Tibial nerve (tissue), 4 donors: Measurements from ENCODE around the gene IL16. TPM values are rescaled to one million over a fixed set of nuclear protein-coding genes. Genes with fewer than 3 reads are reported as not detected.

Experiments used
- DNase-seq, 2 donors: peaks; one replicate each; pipeline ENCODE4 v3.0.0-alpha.2; 2019; ENCODE audit warnings: low spot score in 2 of 2
- H3K27ac ChIP-seq, 4 donors: fragments of 200-600 bp; sonication (generic) in 3 of 4; one replicate each; pipeline ENCODE4 v1.5.1; 2017 to 2019; ENCODE audit warnings: mild to moderate bottlenecking in 1 of 4
- H3K27me3 ChIP-seq, 2 donors: fragments of 200-600 bp; sonication (generic) in 1 of 2; one replicate each; pipeline versions ENCODE4 v1.5.1 to v1.6.0; 2017 to 2019
- H3K36me3 ChIP-seq, 3 donors: fragments of 200-600 bp; sonication (generic); one replicate each; pipeline ENCODE4 v1.5.1; 2018 to 2019
- H3K4me1 ChIP-seq, 4 donors: fragments of 200-600 bp; sonication (generic) in 3 of 4; one replicate each; pipeline ENCODE4 v1.5.1; 2017 to 2019
- H3K4me3 ChIP-seq, 4 donors: fragments of 200-600 bp; sonication (generic) in 3 of 4; one replicate each; pipeline ENCODE4 v1.5.1; 2017 to 2019; ENCODE audit warnings: mild to moderate bottlenecking in 1 of 4, moderate library complexity in 1 of 4
- H3K9me3 ChIP-seq, 4 donors: fragments of 200-600 bp; sonication (generic) in 3 of 4; one replicate each; pipeline ENCODE4 v1.5.1; 2017 to 2019
- CTCF ChIP-seq, 5 experiments: fragments of 200-600 bp in 3 of 5; fragments of 450-650 bp in 2 of 5; sonication (generic) in 3 of 5; IDR thresholded peaks; one replicate each; pipeline ENCODE4 v1.5.1; 2016 to 2019; ENCODE audit warnings: antibody characterized with exemption in 5 of 5, mild to moderate bottlenecking in 3 of 5, moderate library complexity in 2 of 5
- EP300 ChIP-seq, 2 donors: sonication (generic); formaldehyde crosslinking; IDR thresholded peaks; one replicate each; pipeline ENCODE4 v1.6.1; 2017; ENCODE audit warnings: antibody characterized with exemption in 2 of 2, mild to moderate bottlenecking in 1 of 2
- POLR2A ChIP-seq, 2 donors: fragments of 450-650 bp; IDR thresholded peaks; one replicate each; pipeline ENCODE4 v1.6.1; 2017; ENCODE audit warnings: antibody characterized with exemption in 2 of 2, mild to moderate bottlenecking in 2 of 2, moderate library complexity in 2 of 2
- WGBS, 2 donors: methylation state at CpG; one replicate each; pipeline ENCODE4 v1.1.5; 2018; 5-methylcytosine and 5-hydroxymethylcytosine counted together
- total RNA-seq, 4 donors: library from RNA; depleted of rRNA; stranded (reverse); fragments of >200 nt; gene quantifications; one replicate each; pipeline ENCODE4 v1.1.0, GENCODE V29; 2016

The IL16 gene
- total RNA-seq, 4 donors from 2014 or later, result 69.3 to 80.2 (median 75.1) TPM

- peak overlapping the region in 3 of 4 donors; percentile 75 to 82 (median 75) for H3K27ac ChIP-seq
- H3K4me3 ChIP-seq, result no peak overlapping the region
- H3K27me3 ChIP-seq, result no peaks in the 10 kb centered on the region
- WGBS, 2 donors, result 53 to 63% methylated on average over 5 of the region's 5 CpGs
- peaks cover 0 to 36% (median 16%) of the 10 kb centered on the region in 4 donors for H3K4me1 ChIP-seq
- DNase-seq, result no peak
- TF ChIP-seq CTCF (IDR thresholded peaks at IDR 0.05) (no peak), POLR2A (IDR thresholded peaks at IDR 0.05) (no peak), EP300 (IDR thresholded peaks at IDR 0.05) (no peak)
- H3K9me3 ChIP-seq, result no peaks in the 10 kb centered on the region
- peaks cover 0 to 52% (median 0%) of the 10 kb centered on the region in 3 donors for H3K36me3 ChIP-seq
Measured at GRCh38 chr15:81295486-81296121, 98.9 kb downstream of the IL16 start.

GRCh38 chr15:81296186-81296585, 99.5 kb downstream of the IL16 start:
- DNase-seq, result no peak
- Histone ChIP-seq H3K4me3 (no peak overlapping the region), H3K27ac (peak overlapping the region in 3 of 4 donors; percentile 75 to 82 (median 75)), H3K9me3 (no peaks in the 10 kb centered on the region), H3K27me3 (no peaks in the 10 kb centered on the region), H3K4me1 (peaks cover 0 to 36% (median 17%) of the 10 kb centered on the region in 4 donors), H3K36me3 (peaks cover 0 to 58% (median 0%) of the 10 kb centered on the region in 3 donors)
- 83 to 84% methylated on average over 2 of the region's 2 CpGs for WGBS, 2 donors
- TF ChIP-seq EP300 (IDR thresholded peaks at IDR 0.05), result no peak
- no peak for TF ChIP-seq CTCF (IDR thresholded peaks at IDR 0.05)
- TF ChIP-seq POLR2A (IDR thresholded peaks at IDR 0.05), result no peak

GRCh38 chr15:81296673-81297072, 100.0 kb downstream of the IL16 start:
- Histone ChIP-seq H3K27me3 (no peaks in the 10 kb centered on the region), H3K9me3 (no peaks in the 10 kb centered on the region), H3K36me3 (peaks cover 0 to 63% (median 4%) of the 10 kb centered on the region in 3 donors), H3K27ac (peak overlapping the region in 3 of 4 donors; percentile 75 to 82 (median 75)), H3K4me3 (peak overlapping the region in 2 of 4 donors; percentile 35 to 48), H3K4me1 (peaks cover 0 to 36% (median 19%) of the 10 kb centered on the region in 4 donors)
- TF ChIP-seq CTCF (IDR thresholded peaks at IDR 0.05) (no peak), POLR2A (IDR thresholded peaks at IDR 0.05) (peak in 1 of 2 donors; percentile 45), EP300 (IDR thresholded peaks at IDR 0.05) (peak in 1 of 2 donors; percentile 71)
- WGBS, 2 donors, result 66% methylated on average over 11 of the region's 11 CpGs
- DNase-seq, result peak in 1 of 2 donors; percentile 37

DNA sequence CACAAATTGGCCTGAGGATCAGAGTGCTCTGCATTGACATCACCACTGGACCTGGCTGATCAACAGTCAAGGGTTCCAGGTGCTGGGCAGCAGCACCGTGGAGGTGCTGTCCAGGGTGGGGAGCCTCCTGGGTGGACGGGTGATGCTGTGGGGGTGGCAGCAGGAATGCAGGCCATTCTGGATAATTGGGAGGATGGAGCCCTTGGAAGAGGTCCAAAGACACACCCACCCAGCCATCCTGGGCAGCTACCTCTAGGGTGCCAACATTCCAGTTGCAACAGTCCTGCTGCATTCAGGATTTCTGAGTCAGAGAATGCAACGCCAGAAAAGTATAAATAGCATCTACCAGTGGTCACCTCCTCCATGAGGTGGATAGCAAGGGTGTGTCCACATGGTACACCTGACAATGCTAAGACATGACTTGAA, 100.5 kb downstream of the IL16 start:
- peaks cover 0 to 36% (median 20%) of the 10 kb centered on the region in 4 donors for H3K4me1 ChIP-seq
- no peaks in the 10 kb centered on the region for H3K27me3 ChIP-seq
- H3K36me3 ChIP-seq, result peaks cover 0 to 64% (median 8%) of the 10 kb centered on the region in 3 donors
- H3K9me3 ChIP-seq, result no peaks in the 10 kb centered on the region
- H3K4me3 ChIP-seq, result peak overlapping the region in 2 of 4 donors; percentile 35 to 48
- WGBS, 2 donors, result 47 to 55% methylated on average over 3 of the region's 3 CpGs
- TF ChIP-seq POLR2A (IDR thresholded peaks at IDR 0.05) (no peak), EP300 (IDR thresholded peaks at IDR 0.05) (no peak), CTCF (IDR thresholded peaks at IDR 0.05) (no peak)
- H3K27ac ChIP-seq, result peak overlapping the region in 3 of 4 donors; percentile 75 to 82 (median 75)
- DNase-seq, result no peak
